Measurements from ENCODE around the gene CHRDL1.

The CHRDL1 gene

DNA sequence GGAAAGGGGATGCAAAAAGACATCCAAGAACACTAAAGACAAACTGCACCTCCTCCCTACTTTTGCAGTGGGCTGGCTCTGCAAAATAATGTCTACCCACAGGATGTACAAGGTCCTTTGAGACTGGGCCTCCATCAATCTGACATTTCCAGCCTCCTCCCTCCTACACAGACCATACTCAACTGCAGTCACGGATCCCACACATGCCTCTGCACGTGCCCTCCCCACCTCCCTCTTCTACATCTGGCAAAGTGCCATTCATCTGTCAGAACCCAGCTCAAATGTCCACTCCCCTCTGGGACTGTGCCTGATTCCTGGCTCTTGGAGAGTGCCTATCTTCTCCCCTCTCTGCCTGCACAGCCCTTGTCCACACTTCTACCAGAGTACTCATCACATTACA lies 50.3 kb downstream of the CHRDL1 start:
- no peak for DNase-seq (ENCODE audit: extremely low read depth in 1 of 2, low read depth in 1 of 2)

DNA sequence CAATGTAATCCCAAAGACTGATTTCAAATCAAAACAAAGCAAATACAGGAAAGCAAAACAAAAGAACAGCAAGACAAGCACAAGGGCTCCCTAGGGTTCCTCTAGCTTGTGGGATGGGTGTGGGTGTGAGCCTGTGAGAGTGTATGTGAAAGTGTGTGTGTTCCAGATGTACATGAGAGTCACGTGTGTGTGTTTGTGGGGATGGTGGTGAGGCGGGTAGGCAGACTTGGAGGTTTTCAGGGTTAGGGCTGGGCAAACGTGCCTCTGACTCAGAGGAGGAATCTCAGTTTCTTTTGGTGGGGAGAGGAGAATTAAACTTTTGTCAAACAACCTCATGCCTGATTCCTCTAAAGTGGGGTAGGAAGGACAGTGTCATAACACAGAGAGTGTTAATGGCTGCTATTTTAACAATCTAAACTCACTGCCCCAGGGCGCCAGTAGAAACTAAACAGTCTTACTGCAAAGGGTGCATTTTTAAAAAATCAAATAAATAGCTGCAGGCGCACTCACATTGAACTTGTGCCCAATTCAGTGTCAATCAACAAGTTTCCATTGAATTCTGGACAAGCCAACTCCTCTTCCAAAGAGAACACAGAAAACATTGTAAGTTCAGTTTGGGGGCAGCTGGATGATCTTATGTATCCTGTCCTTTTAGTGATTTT lies 51.8 kb downstream of the CHRDL1 start:
- DNase-seq (ENCODE audit: extremely low read depth in 1 of 2, low read depth in 1 of 2), result no peak

DNA sequence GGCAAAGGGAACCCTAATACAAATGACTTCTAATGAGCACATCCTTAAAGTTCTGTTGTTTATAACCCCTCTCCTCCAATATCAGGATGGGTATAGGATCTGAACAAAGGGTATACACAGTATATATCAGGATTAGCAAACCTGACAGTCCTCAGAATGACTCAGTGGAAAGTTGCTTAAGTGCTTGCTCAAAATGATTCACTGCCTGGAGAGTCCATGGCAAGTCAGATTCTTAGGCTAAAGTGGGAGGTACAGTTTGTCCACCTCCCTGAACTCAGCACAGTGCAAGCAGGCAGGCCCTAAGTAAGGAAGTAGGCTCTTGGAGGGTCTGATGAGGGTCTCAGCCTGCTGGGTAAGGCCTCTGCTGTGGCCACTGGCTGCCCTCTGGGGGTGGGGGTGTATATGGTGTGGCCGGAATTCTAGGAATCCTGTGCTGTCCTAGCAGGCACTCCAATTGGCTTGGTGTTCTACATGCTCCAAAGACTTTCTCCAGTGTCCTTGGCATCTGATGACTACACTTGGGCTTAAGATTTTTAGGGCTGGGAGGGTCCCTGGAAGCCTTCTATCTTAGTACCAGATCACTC lies 54.3 kb downstream of the CHRDL1 start:
- no peak for DNase-seq (ENCODE audit: extremely low read depth in 1 of 2, low read depth in 1 of 2)

DNA sequence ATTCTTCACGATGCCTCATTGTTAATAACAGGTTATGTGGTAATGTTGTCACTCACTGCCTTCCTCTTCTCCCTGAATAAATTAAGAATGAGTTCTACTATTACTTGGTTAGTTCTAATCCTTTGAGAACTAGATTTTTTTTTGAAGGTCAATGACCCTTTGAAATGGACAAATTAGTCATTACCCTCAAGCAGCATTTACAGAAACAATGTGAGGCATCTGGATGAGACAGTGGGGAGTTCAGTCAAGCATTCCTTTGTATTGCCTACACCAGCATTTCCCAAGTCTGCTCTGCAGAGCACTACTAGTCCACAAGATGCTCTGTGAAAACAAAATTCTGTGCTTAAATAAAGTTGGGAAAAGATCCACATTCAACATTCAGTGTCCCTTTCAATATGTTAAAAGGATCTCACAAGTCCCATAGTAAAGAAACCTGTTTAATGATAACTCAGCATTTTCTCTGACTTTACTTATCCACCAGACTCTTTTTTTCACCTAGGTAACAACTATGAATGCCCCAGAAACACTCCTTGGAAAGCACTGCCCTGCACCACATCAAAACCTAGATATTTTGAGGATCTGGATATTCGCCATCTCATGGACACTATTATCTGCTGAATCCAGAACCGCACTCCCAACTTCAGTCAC lies 60.6 kb downstream of the CHRDL1 start:
- no peak for DNase-seq (ENCODE audit: extremely low read depth in 1 of 2, low read depth in 1 of 2)

GRCh38 chrX:110734271-110734670 lies 61.3 kb downstream of the CHRDL1 start:
- no peak for DNase-seq (ENCODE audit: extremely low read depth in 1 of 2, low read depth in 1 of 2)

DNA sequence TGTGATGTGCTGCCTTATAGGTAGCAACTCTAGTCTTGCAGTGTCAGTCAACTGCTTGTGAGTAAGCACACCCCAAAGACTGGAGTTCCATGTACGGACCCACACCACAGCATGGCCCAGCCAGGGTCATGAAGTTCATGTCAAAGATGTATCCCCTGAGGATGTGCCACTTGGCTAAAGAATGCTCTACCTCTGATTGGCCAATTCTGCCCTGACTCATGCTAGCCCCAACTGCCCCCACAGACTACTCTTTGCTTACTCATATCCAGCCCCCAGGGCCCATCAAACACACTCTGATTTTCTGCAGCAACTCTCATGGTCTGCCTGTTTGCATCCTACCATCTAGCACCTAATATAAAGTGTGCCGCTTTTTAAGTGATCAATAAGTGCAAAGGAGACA lies 62.5 kb downstream of the CHRDL1 start:
- DNase-seq (ENCODE audit: extremely low read depth in 1 of 2, low read depth in 1 of 2), result no peak

GRCh38 chrX:110732266-110732665 lies 63.4 kb downstream of the CHRDL1 start:
- DNase-seq (ENCODE audit: extremely low read depth in 1 of 2, low read depth in 1 of 2), result no peak

DNA sequence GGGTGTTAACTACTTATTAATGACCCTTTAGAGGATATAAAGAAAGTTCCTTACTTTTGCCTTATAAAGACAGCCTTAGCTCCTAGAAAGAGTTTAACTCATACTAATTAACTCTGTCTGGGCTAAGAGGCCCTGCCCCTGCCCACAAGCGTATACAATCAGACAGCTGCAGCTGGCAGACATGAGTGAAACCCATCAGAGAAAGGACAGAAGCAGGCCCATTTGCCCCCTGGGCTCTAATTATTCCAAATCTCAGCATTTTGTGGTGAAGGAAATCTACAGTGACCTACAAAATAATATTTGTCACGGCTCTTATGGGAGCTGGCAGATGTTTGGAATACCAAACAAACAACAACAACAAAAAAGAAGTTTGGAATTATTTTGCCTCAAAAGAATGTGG lies 71.8 kb downstream of the CHRDL1 start:
- DNase-seq (ENCODE audit: extremely low read depth in 1 of 2, low read depth in 1 of 2), result no peak

- DNase-seq (ENCODE audit: extremely low read depth in 1 of 2, low read depth in 1 of 2), result no peak
Observed at GRCh38 chrX:110722135-110722534, 73.5 kb downstream of the CHRDL1 start.

GRCh38 chrX:110713666-110714065 lies 82.0 kb downstream of the CHRDL1 start:
- DNase-seq (ENCODE audit: extremely low read depth in 1 of 2, low read depth in 1 of 2), result no peak

DNA sequence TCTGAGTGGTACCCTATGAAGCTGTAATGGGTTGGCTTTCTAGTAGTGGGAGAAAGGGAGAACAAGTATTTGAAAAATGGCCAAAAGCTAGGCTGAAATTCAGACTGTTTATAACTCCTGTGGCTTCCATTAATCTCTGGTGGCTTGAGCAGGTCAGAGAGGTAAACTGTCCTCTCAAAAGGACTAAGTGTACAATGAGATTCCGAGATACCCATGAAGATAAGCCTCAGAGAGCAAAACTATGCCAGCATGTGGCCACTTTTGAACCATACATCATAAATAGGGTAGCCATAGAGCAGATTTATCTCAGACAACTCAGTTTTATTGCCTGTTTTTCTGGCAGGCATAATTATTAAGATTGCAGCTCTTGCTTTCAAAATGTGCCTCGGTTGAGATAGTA lies 89.2 kb downstream of the CHRDL1 start:
- DNase-seq (ENCODE audit: extremely low read depth in 1 of 2, low read depth in 1 of 2), result no peak

GRCh38 chrX:110703641-110704040 lies 92.0 kb downstream of the CHRDL1 start:
- no peak for DNase-seq (ENCODE audit: extremely low read depth in 1 of 2, low read depth in 1 of 2)

- DNase-seq (ENCODE audit: extremely low read depth in 1 of 2, low read depth in 1 of 2), result no peak
Observed at GRCh38 chrX:110699109-110699508, 96.5 kb downstream of the CHRDL1 start.

- DNase-seq (ENCODE audit: extremely low read depth in 1 of 2, low read depth in 1 of 2), result no peak
Observed at GRCh38 chrX:110698696-110699095, 96.9 kb downstream of the CHRDL1 start.

- DNase-seq (ENCODE audit: extremely low read depth in 1 of 2, low read depth in 1 of 2), result no peak
Observed at GRCh38 chrX:110692866-110693265, 102.8 kb downstream of the CHRDL1 start.

DNA sequence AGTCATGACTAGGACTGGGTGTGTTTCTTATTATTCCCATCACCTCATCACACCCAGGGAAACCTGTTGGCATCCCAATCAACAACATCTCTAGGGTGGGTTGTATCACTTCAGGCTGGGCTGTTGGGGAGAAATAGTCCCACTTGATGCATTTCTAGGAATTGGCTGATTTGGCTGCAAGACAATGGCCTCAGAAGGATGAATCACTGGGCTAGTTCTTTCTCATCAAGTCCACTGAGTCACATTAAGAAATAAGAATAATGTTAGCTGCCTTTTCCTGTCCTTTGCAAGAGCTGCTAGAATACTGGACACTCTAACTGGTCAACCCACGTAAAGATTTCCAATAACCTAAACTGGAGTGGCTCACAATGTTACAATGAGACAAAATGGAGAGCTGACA lies 104.2 kb downstream of the CHRDL1 start:
- DNase-seq (ENCODE audit: extremely low read depth in 1 of 2, low read depth in 1 of 2), result no peak

DNA sequence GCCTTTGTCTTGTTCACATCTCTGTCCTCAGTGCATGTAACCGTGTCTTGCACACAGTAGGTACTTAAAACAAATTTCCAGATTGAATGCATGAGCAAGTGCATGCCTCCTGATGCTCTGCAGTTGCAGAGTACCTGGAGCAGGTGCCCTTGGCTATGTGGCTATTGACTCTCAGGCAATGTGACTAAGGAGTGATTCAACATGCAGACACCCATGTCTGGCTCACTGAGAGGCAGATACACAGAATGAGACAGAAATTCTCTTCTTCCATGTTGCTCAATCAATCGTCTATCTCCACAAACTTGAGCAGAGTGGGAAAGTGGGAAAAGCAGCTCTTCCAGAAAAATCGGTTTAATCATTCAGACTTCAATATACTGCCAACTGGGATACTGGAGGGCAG lies 111.0 kb downstream of the CHRDL1 start:
- no peak for DNase-seq (ENCODE audit: extremely low read depth in 1 of 2, low read depth in 1 of 2)

GRCh38 chrX:110683925-110684324 lies 111.7 kb downstream of the CHRDL1 start:
- no peak for DNase-seq (ENCODE audit: extremely low read depth in 1 of 2, low read depth in 1 of 2)

DNA sequence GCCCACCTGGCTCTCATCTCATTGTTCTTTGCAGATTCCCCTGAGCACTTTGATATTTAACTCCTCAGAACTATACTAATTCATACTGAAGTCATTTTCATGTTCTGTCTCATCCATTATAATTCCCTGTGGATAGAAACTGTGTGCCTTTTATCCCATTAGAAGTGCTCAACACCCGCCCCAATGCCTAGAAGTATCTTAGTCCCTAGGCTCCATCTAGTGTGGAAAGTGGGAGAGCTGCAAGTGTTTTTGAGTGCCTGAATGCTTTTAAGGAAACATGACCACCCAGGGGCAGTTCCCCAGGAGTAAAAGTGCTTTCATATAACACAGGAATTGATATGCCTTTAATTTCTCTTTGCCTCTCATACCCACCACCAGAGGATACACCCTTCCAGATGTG lies 117.0 kb downstream of the CHRDL1 start:
- DNase-seq (ENCODE audit: extremely low read depth in 1 of 2, low read depth in 1 of 2), result no peak

DNA sequence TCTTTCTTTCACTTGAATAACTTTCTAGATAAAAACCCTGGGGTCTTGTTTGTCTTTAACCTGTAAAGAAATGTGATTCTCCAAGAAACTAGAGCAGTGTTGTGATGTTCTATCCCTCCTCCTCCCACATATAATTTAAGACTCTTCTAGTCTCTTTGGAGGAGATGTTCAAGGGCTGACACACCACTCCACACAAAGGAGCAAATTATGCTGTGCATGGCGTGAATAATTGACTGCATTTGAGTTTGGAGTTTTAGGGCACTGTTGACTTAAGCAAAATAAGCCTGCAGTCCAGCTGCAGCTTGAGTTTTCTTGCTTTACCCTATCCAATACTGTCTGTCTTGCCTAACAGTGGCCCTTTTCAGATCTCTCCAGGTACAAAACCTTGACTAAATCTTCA lies 119.7 kb downstream of the CHRDL1 start:
- DNase-seq (ENCODE audit: extremely low read depth in 1 of 2, low read depth in 1 of 2), result no peak

DNA sequence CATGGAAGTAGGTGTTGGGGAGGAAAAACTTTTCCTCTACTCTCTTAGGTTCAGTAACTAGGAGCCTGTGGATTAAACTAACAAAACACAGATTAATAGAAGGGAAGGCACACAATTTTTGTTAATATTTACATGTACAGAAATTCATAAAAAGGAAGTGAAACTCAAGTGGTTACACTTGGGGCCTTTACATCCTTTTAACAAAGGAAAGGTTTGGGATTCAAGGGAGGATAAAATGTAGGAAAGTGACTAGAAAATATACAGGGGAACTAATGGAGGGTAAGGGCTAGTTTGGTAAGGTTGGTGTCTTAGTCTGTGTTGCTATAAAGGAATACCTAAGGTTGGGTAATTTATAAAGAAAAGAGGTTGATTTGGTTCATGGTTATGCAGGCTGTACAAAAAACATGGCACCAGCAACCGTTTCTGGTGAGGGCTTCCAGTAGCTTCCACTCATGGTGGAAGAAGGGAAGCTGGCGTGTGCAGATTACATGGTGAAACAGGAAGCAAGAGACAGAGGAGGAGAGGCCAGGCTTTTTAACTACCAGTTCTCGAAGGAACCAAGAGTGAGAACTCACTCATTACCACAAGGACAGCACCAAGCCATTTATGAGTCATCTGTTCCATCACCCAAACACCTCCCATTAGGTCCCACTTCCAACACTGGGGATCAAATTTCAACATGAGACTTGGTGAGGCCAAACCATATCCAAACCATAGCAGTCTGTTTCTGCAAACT lies 124.4 kb downstream of the CHRDL1 start:
- DNase-seq (ENCODE audit: extremely low read depth in 1 of 2, low read depth in 1 of 2), result no peak

GRCh38 chrX:110669572-110669971 lies 126.0 kb downstream of the CHRDL1 start:
- DNase-seq (ENCODE audit: extremely low read depth in 1 of 2, low read depth in 1 of 2), result no peak
